Measurements from ENCODE around the gene CCND1. TPM values are rescaled to one million over a fixed set of nuclear protein-coding genes. Genes with fewer than 3 reads are reported as not detected.
A peak's percentile ranks its signal among the peaks of the same experiment; 100 is the strongest.
"Not testable (repeated sequence)": the region's sequence is repeated elsewhere in the genome, so short reads cannot be mapped to it uniquely, and the experiment has no call there.

CCND1 gene
- total and polyA plus RNA-seq, 3 experiments from 2014 or later, result 0.18 to 3.8 (median 2.8) TPM

DNA sequence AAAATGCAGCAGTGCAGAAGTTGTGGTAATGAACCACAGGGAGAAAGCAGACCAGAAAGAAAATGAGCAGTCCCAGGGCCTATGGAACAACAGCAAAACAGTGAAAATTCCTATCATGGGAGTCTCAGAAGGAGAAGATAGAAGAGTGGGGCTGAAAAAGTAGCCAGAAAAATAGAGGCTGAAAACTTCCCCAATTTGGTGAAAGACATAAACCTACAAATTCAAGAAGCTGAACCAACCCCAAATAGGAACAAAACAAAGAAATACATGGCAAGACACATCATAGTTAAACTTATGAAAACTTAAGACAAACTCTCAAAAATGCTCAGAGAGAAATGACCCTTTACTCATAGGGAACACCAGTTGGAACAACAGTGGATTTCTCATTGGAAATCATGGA is 51.5 kb downstream of the CCND1 start:
- Mint-ChIP-seq H3K9me3 (peaks cover 0 to 5% (median 0%) of the 10 kb centered on the region in 5 donors), H3K27ac (no peak overlapping the region), H3K27me3 (peaks cover 30 to 80% of the 10 kb centered on the region in 2 donors), H3K4me1 (no peaks in the 10 kb centered on the region), H3K36me3 (no peaks in the 10 kb centered on the region), H3K4me3 (no peak overlapping the region)
- no peak for DNase-seq
- H3K27me3 ChIP-seq (ENCODE audit: insufficient read depth, low read length, poor library complexity, severe bottlenecking), result no peaks in the 10 kb centered on the region
- no peaks in the 10 kb centered on the region for H3K9me3 ChIP-seq (ENCODE audit: low read length)
- POLR2A ChIA-PET, result no interaction called here
- CTCF ChIA-PET, result no interaction called here
- H3K4me3 ChIP-seq (ENCODE audit: low read length), result no peak overlapping the region
- H3K4me1 ChIP-seq (ENCODE audit: insufficient read depth, low read length), result no peaks in the 10 kb centered on the region
- no peak overlapping the region for H3K27ac ChIP-seq (ENCODE audit: low read depth, low read length)
- no peaks in the 10 kb centered on the region for H3K36me3 ChIP-seq (ENCODE audit: insufficient read depth, low read length)

DNA sequence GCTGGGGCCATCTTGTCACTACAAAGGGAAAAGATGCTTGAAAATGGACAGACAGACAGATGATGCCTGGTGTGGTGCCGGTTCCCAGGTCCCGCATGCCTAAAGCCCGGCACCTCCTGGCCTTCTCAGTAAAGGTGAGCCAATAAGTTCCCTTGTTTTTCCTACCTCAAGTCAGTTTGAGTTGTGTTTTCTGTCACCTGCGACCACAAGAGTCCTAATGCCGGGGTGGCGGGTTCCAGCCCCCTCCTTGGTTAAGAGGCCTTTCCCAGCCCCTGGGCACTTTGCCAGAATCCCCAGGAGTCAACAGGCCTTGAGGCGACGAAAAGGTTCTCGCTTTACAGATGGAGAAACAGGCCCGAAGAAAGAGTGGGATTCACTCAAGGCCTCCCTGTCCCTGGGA is 53.8 kb downstream of the CCND1 start:
- H3K36me3 ChIP-seq (ENCODE audit: insufficient read depth, low read length), result no peaks in the 10 kb centered on the region
- H3K4me3 ChIP-seq (ENCODE audit: low read length), result no peak overlapping the region
- no peaks in the 10 kb centered on the region for H3K36me3 Mint-ChIP-seq
- ChIA-PET CTCF (no interaction called here), POLR2A (no interaction called here)
- DNase-seq, result no peak
- H3K4me1 ChIP-seq (ENCODE audit: insufficient read depth, low read length), result no peaks in the 10 kb centered on the region
- no peak overlapping the region for H3K27ac Mint-ChIP-seq
- H3K27me3 ChIP-seq (ENCODE audit: insufficient read depth, low read length, poor library complexity, severe bottlenecking), result no peaks in the 10 kb centered on the region
- no peaks in the 10 kb centered on the region for H3K4me1 Mint-ChIP-seq
- no peak overlapping the region for H3K27ac ChIP-seq (ENCODE audit: low read depth, low read length)
- H3K4me3 Mint-ChIP-seq, result no peak overlapping the region
- H3K9me3 Mint-ChIP-seq, result peaks cover 0 to 5% (median 0%) of the 10 kb centered on the region in 5 donors
- no peaks in the 10 kb centered on the region for H3K9me3 ChIP-seq (ENCODE audit: low read length)
- H3K27me3 Mint-ChIP-seq, result peaks cover 22 to 75% of the 10 kb centered on the region in 2 donors

DNA sequence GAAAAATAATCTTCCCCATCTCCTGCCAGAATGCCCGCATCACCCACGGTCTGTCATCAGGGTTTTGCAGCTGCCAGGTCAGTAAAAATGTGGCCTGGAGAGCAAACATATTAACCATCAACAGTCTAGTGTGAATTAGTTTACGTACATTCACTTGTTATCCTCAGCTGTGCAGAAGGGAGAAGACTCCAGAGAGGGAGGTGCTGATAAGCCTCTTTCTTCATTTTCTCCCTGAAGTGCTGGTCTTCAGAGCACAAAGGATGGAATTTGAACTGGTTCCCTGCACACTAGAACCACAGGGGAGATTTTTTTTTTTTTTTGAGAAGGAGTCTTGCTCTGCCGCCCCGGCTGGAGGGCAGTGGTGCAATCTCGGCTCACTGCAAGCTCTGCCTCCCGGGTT is 54.6 kb downstream of the CCND1 start:
- no peak for DNase-seq
- Mint-ChIP-seq H3K27ac (no peak overlapping the region), H3K9me3 (peaks cover 0 to 2% (median 0%) of the 10 kb centered on the region in 5 donors), H3K27me3 (peaks cover 21 to 74% of the 10 kb centered on the region in 2 donors), H3K4me1 (no peaks in the 10 kb centered on the region), H3K36me3 (no peaks in the 10 kb centered on the region), H3K4me3 (no peak overlapping the region)
- Histone ChIP-seq H3K36me3 (ENCODE audit: insufficient read depth, low read length) (no peaks in the 10 kb centered on the region), H3K27ac (ENCODE audit: low read depth, low read length) (no peak overlapping the region), H3K9me3 (ENCODE audit: low read length) (no peaks in the 10 kb centered on the region), H3K4me3 (ENCODE audit: low read length) (no peak overlapping the region), H3K4me1 (ENCODE audit: insufficient read depth, low read length) (no peaks in the 10 kb centered on the region), H3K27me3 (ENCODE audit: insufficient read depth, low read length, poor library complexity, severe bottlenecking) (no peaks in the 10 kb centered on the region)
- POLR2A ChIA-PET, result no interaction called here
- CTCF ChIA-PET, result no interaction called here

DNA sequence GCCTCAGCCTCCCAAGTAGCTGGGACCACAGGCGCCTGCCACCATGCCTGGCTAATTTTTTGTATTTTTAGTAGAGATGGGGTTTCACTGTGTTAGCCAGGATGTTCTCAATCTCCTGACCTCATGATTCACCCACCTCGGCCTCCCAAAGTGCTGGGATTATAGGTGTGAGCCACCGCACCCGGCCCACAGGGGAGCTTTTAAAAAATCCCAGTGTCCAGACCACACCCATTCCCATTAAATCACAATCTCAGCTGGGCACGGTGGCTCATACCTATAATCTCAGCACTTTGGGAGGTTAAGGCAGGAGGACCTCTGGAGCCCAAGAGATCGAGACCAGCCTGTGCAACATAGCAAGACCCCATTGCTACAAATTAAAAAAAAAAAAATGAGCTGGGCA is 55.0 kb downstream of the CCND1 start:
- DNase-seq; H3K4me1 Mint-ChIP-seq; H3K27ac ChIP-seq (ENCODE audit: low read depth, low read length); H3K4me3 Mint-ChIP-seq; H3K27ac Mint-ChIP-seq; H3K27me3 ChIP-seq (ENCODE audit: insufficient read depth, low read length, poor library complexity, severe bottlenecking); H3K9me3 ChIP-seq (ENCODE audit: low read length); H3K4me3 ChIP-seq (ENCODE audit: low read length); POLR2A ChIA-PET; H3K36me3 ChIP-seq (ENCODE audit: insufficient read depth, low read length); H3K9me3 Mint-ChIP-seq; H3K36me3 Mint-ChIP-seq; H3K4me1 ChIP-seq (ENCODE audit: insufficient read depth, low read length): not testable (repeated sequence)
- CTCF ChIA-PET, result interaction anchor here (0.6 kb wide), 1 partner anchor 83 kb away, joined by 3 read pairs; no protein-coding TSS in a partner anchor
- H3K27me3 Mint-ChIP-seq, result peaks cover 22 to 74% of the 10 kb centered on the region in 2 donors

DNA sequence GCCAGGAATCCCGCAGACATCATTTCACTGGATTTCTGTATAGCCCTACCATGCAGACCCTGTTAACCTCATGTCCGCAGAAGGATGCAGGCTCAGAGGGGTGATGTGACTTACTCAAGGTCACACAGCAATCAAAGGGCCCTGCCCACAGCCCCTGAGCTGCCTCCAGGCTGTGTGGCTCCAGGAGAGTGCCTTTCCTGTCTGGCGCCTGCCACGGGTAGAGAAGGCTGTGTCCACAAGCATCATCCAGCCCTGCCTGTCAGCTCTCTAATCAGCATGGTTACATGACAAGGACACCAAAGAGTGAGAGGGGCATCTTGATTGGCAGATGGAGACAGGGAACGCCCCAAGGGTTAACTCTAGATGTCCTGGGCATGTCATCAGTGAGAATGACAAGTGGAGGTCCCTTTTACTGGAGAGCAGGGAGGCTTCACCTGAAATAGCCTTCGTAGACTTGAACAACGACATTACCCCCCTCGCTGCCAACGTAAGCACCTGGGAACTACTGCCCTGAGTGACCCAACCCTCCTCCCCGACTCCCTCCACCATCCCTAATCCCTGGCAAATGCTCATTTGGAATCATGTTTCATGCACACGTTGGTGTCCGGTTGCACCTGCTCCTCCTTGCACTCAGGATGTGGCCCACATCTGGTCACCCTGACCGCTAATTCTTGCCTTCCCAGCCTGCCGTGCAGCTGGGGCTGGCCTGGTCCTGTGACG is 56.0 kb downstream of the CCND1 start:
- no peak overlapping the region for H3K4me3 Mint-ChIP-seq
- no peaks in the 10 kb centered on the region for H3K27me3 ChIP-seq (ENCODE audit: insufficient read depth, low read length, poor library complexity, severe bottlenecking)
- no peaks in the 10 kb centered on the region for H3K36me3 ChIP-seq (ENCODE audit: insufficient read depth, low read length)
- H3K27me3 Mint-ChIP-seq, result peaks cover 26 to 69% of the 10 kb centered on the region in 2 donors
- no peaks in the 10 kb centered on the region for H3K4me1 ChIP-seq (ENCODE audit: insufficient read depth, low read length)
- no peaks in the 10 kb centered on the region for H3K4me1 Mint-ChIP-seq
- no peak overlapping the region for H3K4me3 ChIP-seq (ENCODE audit: low read length)
- POLR2A ChIA-PET, result no interaction called here
- H3K9me3 Mint-ChIP-seq, result peaks cover 0 to 2% (median 0%) of the 10 kb centered on the region in 5 donors
- no peaks in the 10 kb centered on the region for H3K36me3 Mint-ChIP-seq
- CTCF ChIA-PET, result interaction anchor here (0.6 kb wide), 1 partner anchor 83 kb away, joined by 3 read pairs; no protein-coding TSS in a partner anchor
- DNase-seq, result no peak
- no peaks in the 10 kb centered on the region for H3K9me3 ChIP-seq (ENCODE audit: low read length)
- H3K27ac Mint-ChIP-seq, result no peak overlapping the region
- H3K27ac ChIP-seq (ENCODE audit: low read depth, low read length), result no peak overlapping the region

DNA sequence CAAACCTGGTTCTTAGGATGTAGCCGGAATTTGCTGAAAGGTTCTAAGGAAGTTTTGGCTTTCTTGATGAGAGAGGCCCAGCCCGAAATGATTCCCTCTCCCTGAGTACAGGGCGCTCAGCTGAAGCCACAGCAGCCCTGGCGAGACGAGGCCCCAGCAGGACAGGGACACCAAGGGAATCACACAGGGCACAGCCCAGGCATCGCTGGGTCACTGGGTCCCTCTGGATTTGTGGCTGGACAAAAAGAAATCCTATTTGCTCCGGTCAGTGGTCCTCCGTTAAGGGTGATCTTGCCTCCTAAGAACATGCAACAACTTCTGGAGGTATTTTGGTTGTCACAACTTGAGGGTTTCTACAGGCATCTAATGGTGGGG is 56.5 kb downstream of the CCND1 start:
- Mint-ChIP-seq H3K9me3 (no peaks in the 10 kb centered on the region), H3K36me3 (no peaks in the 10 kb centered on the region), H3K27me3 (peaks cover 23 to 65% of the 10 kb centered on the region in 2 donors), H3K4me3 (no peak overlapping the region), H3K4me1 (peaks cover 0 to under 1% (median under 1%) of the 10 kb centered on the region in 3 donors), H3K27ac (no peak overlapping the region)
- CTCF ChIA-PET, result no interaction called here
- H3K27me3 ChIP-seq (ENCODE audit: insufficient read depth, low read length, poor library complexity, severe bottlenecking), result no peaks in the 10 kb centered on the region
- POLR2A ChIA-PET, result no interaction called here
- no peak overlapping the region for H3K27ac ChIP-seq (ENCODE audit: low read depth, low read length)
- no peaks in the 10 kb centered on the region for H3K4me1 ChIP-seq (ENCODE audit: insufficient read depth, low read length)
- H3K9me3 ChIP-seq (ENCODE audit: low read length), result no peaks in the 10 kb centered on the region
- H3K36me3 ChIP-seq (ENCODE audit: insufficient read depth, low read length), result no peaks in the 10 kb centered on the region
- DNase-seq, result no peak
- no peak overlapping the region for H3K4me3 ChIP-seq (ENCODE audit: low read length)

DNA sequence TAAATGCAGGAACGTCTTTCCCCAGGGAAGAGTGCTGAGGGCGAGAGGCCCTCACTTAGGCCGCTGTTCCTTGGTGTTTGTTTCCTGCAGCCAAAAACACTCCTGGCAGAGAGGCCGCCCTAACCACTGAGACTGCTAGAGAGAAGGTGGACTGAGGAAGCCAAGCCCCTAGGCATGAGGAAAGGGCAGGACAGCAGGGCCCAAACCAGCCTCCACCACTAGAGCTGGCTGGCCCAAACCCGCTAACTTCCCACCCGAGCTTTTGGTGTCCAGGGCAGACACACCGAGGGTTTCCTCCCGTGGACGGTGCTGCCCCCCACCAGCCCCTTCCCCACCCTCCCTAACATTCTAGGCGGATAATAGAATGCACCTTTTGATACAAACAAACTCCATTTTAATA is 56.9 kb downstream of the CCND1 start:
- H3K27me3 ChIP-seq (ENCODE audit: insufficient read depth, low read length, poor library complexity, severe bottlenecking), result peaks cover 4% of the 10 kb centered on the region
- no peaks in the 10 kb centered on the region for H3K4me1 ChIP-seq (ENCODE audit: insufficient read depth, low read length)
- H3K27me3 Mint-ChIP-seq, result peaks cover 27 to 65% of the 10 kb centered on the region in 2 donors
- H3K4me3 ChIP-seq (ENCODE audit: low read length), result no peak overlapping the region
- no peaks in the 10 kb centered on the region for H3K9me3 ChIP-seq (ENCODE audit: low read length)
- H3K27ac ChIP-seq (ENCODE audit: low read depth, low read length), result no peak overlapping the region
- H3K4me1 Mint-ChIP-seq, result peaks cover 0 to 4% (median 4%) of the 10 kb centered on the region in 3 donors
- POLR2A ChIA-PET, result no interaction called here
- no peak overlapping the region for H3K4me3 Mint-ChIP-seq
- no peak for DNase-seq
- peak overlapping the region in 1 of 8 donors; percentile 21 for H3K27ac Mint-ChIP-seq
- no peaks in the 10 kb centered on the region for H3K9me3 Mint-ChIP-seq
- CTCF ChIA-PET, result no interaction called here
- no peaks in the 10 kb centered on the region for H3K36me3 ChIP-seq (ENCODE audit: insufficient read depth, low read length)
- H3K36me3 Mint-ChIP-seq, result no peaks in the 10 kb centered on the region

DNA sequence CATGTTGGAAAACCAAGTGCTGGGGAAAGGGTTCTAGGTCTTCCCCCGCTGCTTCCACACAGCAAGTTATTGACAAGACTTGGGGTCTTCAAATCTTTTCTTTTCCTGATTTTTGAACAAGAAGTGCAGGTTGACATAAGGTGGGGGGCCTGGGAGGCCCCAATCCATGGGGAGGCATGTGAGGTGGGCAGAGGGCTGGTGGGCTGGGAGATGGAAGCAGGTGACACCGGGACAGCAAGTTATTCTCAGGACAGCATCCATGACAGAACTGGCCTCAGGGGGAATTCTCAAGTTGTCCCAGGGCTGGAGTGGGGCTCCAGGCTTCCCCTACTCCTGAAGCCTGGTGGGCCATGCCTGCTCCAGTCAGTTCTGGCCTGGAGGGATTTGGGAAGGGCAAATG is 57.4 kb downstream of the CCND1 start:
- Mint-ChIP-seq H3K4me1 (peaks cover 0 to 7% (median 5%) of the 10 kb centered on the region in 3 donors), H3K27me3 (peaks cover 28 to 68% of the 10 kb centered on the region in 2 donors), H3K27ac (no peak overlapping the region), H3K4me3 (no peak overlapping the region), H3K36me3 (no peaks in the 10 kb centered on the region), H3K9me3 (no peaks in the 10 kb centered on the region)
- DNase-seq, result no peak
- Histone ChIP-seq H3K27me3 (ENCODE audit: insufficient read depth, low read length, poor library complexity, severe bottlenecking) (peaks cover 4% of the 10 kb centered on the region), H3K36me3 (ENCODE audit: insufficient read depth, low read length) (no peaks in the 10 kb centered on the region), H3K4me1 (ENCODE audit: insufficient read depth, low read length) (no peaks in the 10 kb centered on the region), H3K4me3 (ENCODE audit: low read length) (no peak overlapping the region), H3K9me3 (ENCODE audit: low read length) (no peaks in the 10 kb centered on the region), H3K27ac (ENCODE audit: low read depth, low read length) (no peak overlapping the region)
- CTCF ChIA-PET, result no interaction called here
- POLR2A ChIA-PET, result no interaction called here
